ENCODE data around the gene HSD11B2. TPM values are rescaled to one million over a fixed set of nuclear protein-coding genes. Genes with fewer than 3 reads are reported as not detected.

HSD11B2 gene
- polyA plus RNA-seq, 4 donors: 49.6 to 57.9 (median 52.0) TPM

GRCh38 chr16:67396159-67397035 is 34.5 kb upstream of the HSD11B2 start:
- peak in 2 of 4 donors; percentile 77 to 82 for DNase-seq (ENCODE audit: low read depth in 4 of 4, low spot score in 3 of 4)

- DNase-seq (ENCODE audit: low read depth in 4 of 4, low spot score in 3 of 4): no peak
Observed at GRCh38 chr16:67397036-67397801, 33.7 kb upstream of the HSD11B2 start.

- no peak for DNase-seq (ENCODE audit: low read depth in 4 of 4, low spot score in 3 of 4)
Observed at GRCh38 chr16:67397812-67398545, 32.9 kb upstream of the HSD11B2 start.

GRCh38 chr16:67398546-67399217 is 32.2 kb upstream of the HSD11B2 start:
- no peak for DNase-seq (ENCODE audit: low read depth in 4 of 4, low spot score in 3 of 4)

GRCh38 chr16:67399218-67399733 is 31.6 kb upstream of the HSD11B2 start:
- DNase-seq (ENCODE audit: low read depth in 4 of 4, low spot score in 3 of 4): no peak

- no peak for DNase-seq (ENCODE audit: low read depth in 4 of 4, low spot score in 3 of 4)
Observed at GRCh38 chr16:67399749-67400704, 30.9 kb upstream of the HSD11B2 start.

- no peak for DNase-seq (ENCODE audit: low read depth in 4 of 4, low spot score in 3 of 4)
Observed at GRCh38 chr16:67400901-67401300, 30.0 kb upstream of the HSD11B2 start.

- DNase-seq (ENCODE audit: low read depth in 4 of 4, low spot score in 3 of 4): no peak
Observed at GRCh38 chr16:67403976-67404555, 26.9 kb upstream of the HSD11B2 start.

GRCh38 chr16:67404740-67405226 is 26.1 kb upstream of the HSD11B2 start:
- DNase-seq (ENCODE audit: low read depth in 4 of 4, low spot score in 3 of 4): no peak

GRCh38 chr16:67405336-67405735 is 25.6 kb upstream of the HSD11B2 start:
- no peak for DNase-seq (ENCODE audit: low read depth in 4 of 4, low spot score in 3 of 4)

GRCh38 chr16:67406111-67406971 is 24.6 kb upstream of the HSD11B2 start:
- no peak for DNase-seq (ENCODE audit: low read depth in 4 of 4, low spot score in 3 of 4)

- DNase-seq (ENCODE audit: low read depth in 4 of 4, low spot score in 3 of 4): no peak
Observed at GRCh38 chr16:67407176-67407787, 23.6 kb upstream of the HSD11B2 start.

GRCh38 chr16:67407788-67408452 is 23.0 kb upstream of the HSD11B2 start:
- DNase-seq (ENCODE audit: low read depth in 4 of 4, low spot score in 3 of 4): no peak

- DNase-seq (ENCODE audit: low read depth in 4 of 4, low spot score in 3 of 4): no peak
Observed at GRCh38 chr16:67409631-67410030, 21.3 kb upstream of the HSD11B2 start.

GRCh38 chr16:67411339-67411738 is 19.6 kb upstream of the HSD11B2 start:
- DNase-seq (ENCODE audit: low read depth in 4 of 4, low spot score in 3 of 4): no peak

GRCh38 chr16:67412294-67412693 is 18.6 kb upstream of the HSD11B2 start:
- DNase-seq (ENCODE audit: low read depth in 4 of 4, low spot score in 3 of 4): no peak
